Neural cell (in vitro differentiated cells): ENCODE data around the gene ZNF439.

Source experiments
- CTCF ChIP-seq: fragments of 450-650 bp; IDR thresholded peaks from 2 replicates; pipeline ENCODE4 v1.5.1; 2014; ENCODE audit warnings: antibody characterized with exemption, mild to moderate bottlenecking, moderate library complexity; ENCODE audit not compliant: poor library complexity, severe bottlenecking
- EP300 ChIP-seq: fragments of 450-650 bp; conservative IDR thresholded peaks from 2 replicates; pipeline ENCODE4 v1.6.1; 2014; ENCODE audit warnings: antibody characterized with exemption, mild to moderate bottlenecking, moderate library complexity; ENCODE audit not compliant: poor library complexity, severe bottlenecking
- RAD21 ChIP-seq: fragments of 450-650 bp; conservative IDR thresholded peaks from 2 replicates; pipeline ENCODE4 v1.6.1; 2014; ENCODE audit warnings: antibody characterized with exemption, mild to moderate bottlenecking, moderate library complexity

DNA sequence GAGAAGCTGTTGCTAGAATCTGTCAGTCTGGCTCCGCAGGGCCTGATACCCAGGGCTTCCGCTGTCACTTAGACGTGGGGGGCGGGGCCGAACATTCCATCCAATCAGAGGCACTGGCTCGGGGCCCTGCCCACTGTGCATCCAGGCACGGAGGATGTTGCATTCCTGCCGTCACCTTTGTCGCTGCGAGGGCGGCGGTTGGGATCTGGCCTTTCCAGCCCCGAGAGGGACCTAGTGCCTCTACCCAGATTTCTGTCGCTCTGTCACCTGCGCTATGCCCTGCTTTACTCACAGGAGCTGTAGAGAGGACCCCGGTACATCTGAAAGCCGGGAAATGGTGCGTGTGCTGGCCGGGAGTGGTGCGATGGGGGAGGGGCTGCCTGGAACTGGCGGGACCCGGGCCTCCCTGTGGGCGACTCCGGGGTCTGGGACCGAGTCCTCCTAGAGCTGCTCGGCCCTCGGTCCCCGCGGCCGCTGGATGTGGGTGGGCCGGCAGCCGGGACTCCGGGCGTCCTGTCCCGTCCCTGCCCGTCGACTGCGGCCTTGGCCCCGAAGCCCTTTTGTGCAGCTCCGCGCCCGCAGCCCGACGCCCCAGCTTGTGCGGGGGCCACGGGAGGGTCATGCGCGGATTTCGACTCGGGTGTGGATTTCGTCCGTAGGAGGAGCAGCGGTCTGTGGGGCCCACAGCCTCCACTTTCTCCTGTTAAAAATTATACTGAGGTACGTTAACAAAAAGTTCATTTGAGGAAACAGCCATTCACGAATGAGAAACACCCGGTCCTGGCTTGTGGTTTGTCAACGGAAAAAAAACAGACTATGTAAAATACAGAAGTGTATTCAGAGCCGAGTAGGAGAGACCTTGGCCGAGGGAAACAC is at the start of gene ZNF439:
- TF ChIP-seq CTCF (no peak), RAD21 (no peak), EP300 (no peak)
